HL-60 (cell line): ENCODE data around the gene RAVER1.

Experiments used
- CTCF ChIP-seq: IDR thresholded peaks from one replicate; pipeline ENCODE4 v1.5.1; 2011; ENCODE audit warnings: low read length, control low read depth, inconsistent platforms; ENCODE audit not compliant: insufficient read depth
- POLR2AphosphoS5 ChIP-seq: IDR thresholded peaks from 2 replicates; pipeline ENCODE4 v1.6.1; 2012; ENCODE audit warnings: low read depth

GRCh38 chr19:10290357-10290875 lies 42.9 kb downstream of the RAVER1 start:
- TF ChIP-seq CTCF (no peak), POLR2AphosphoS5 (no peak)
